SW 1271 (cell line): ENCODE results near the gene TOLLIP.
"Not testable (repeated sequence)": the region's sequence is repeated elsewhere in the genome, so short reads cannot be mapped to it uniquely, and the experiment has no call there.

Experiments used
- DNase-seq, 2 experiments: peaks; one replicate each; lab custom pipeline; 2025; lab: John Stamatoyannopoulos, UW

Gene TOLLIP

GRCh38 chr11:1343391-1344055, 34.1 kb upstream of the TOLLIP start:
- DNase-seq = no peak

GRCh38 chr11:1342946-1343345, 33.5 kb upstream of the TOLLIP start:
- no peak for DNase-seq

- peak; percentile 32 to 34 for DNase-seq
Measured at GRCh38 chr11:1341928-1342524, 32.6 kb upstream of the TOLLIP start.

GRCh38 chr11:1341226-1341625, 31.8 kb upstream of the TOLLIP start:
- DNase-seq = not testable (repeated sequence)

- DNase-seq = no peak
Measured at GRCh38 chr11:1340111-1340510, 30.7 kb upstream of the TOLLIP start.

- DNase-seq = no peak
Measured at GRCh38 chr11:1339066-1339675, 29.7 kb upstream of the TOLLIP start.

GRCh38 chr11:1338201-1339065, 29.0 kb upstream of the TOLLIP start:
- DNase-seq = no peak

- DNase-seq = no peak
Measured at GRCh38 chr11:1337647-1338007, 28.2 kb upstream of the TOLLIP start.

- no peak for DNase-seq
Measured at GRCh38 chr11:1336836-1337646, 27.6 kb upstream of the TOLLIP start.

GRCh38 chr11:1335811-1336761, 26.7 kb upstream of the TOLLIP start:
- no peak for DNase-seq

- DNase-seq = no peak
Measured at GRCh38 chr11:1335264-1335810, 25.9 kb upstream of the TOLLIP start.

GRCh38 chr11:1333860-1334259, 24.4 kb upstream of the TOLLIP start:
- DNase-seq = no peak

- DNase-seq = no peak
Measured at GRCh38 chr11:1333091-1333772, 23.8 kb upstream of the TOLLIP start.

- DNase-seq = no peak
Measured at GRCh38 chr11:1330473-1330872, 21.0 kb upstream of the TOLLIP start.

GRCh38 chr11:1327064-1327460, 17.6 kb upstream of the TOLLIP start:
- no peak for DNase-seq

- DNase-seq = no peak
Measured at GRCh38 chr11:1326435-1327063, 17.1 kb upstream of the TOLLIP start.

- no peak for DNase-seq
Measured at GRCh38 chr11:1323774-1324173, 14.3 kb upstream of the TOLLIP start.

- no peak for DNase-seq
Measured at GRCh38 chr11:1317993-1318392, 8.6 kb upstream of the TOLLIP start.

GRCh38 chr11:1317432-1317831, 8.0 kb upstream of the TOLLIP start:
- DNase-seq = no peak
